Activated CD8-positive, alpha-beta T cell treated with anti-CD3 and anti-CD28 coated beads, Interleukin-2, amount 10 ng/mL, durations not matched to agents 7 days and 5 days (primary cell): ENCODE data around the gene STIM2. TPM values are rescaled to one million over a fixed set of nuclear protein-coding genes. Genes with fewer than 3 reads are reported as not detected.

Experiments
- ATAC-seq: fragments of 150-1000 bp; cut with Tn5 transposase; one replicate; pipeline ENCODE4 v1.10.0; 2021; ENCODE audit warnings: moderate library complexity
- CTCF ChIA-PET: fragments of 350-600 bp; sonication (Branson Sonifier 250); formaldehyde crosslinking; loops from one replicate; lab custom pipeline; 2021; ENCODE audit warnings: antibody characterized with exemption; lab: Charles Lee
- POLR2A ChIA-PET: fragments of 350-600 bp; sonication (Branson Sonifier 250); formaldehyde crosslinking; loops from one replicate; lab custom pipeline; 2021; ENCODE audit warnings: antibody characterized with exemption; lab: Charles Lee
- DNase-seq: peaks from one replicate; pipeline ENCODE4 v3.0.0-alpha.2; 2020
- H3K27ac Mint-ChIP-seq: one replicate; pipeline ENCODE4 v1.8.0; 2021; ENCODE audit warnings: mild to moderate bottlenecking, mixed read lengths
- H3K27me3 Mint-ChIP-seq: one replicate; pipeline ENCODE4 v1.8.0; 2021; ENCODE audit warnings: low read depth, mixed read lengths
- H3K36me3 Mint-ChIP-seq: one replicate; pipeline ENCODE4 v1.8.0; 2021; ENCODE audit warnings: low read depth, mixed read lengths
- H3K4me1 Mint-ChIP-seq: one replicate; pipeline ENCODE4 v1.8.0; 2021; ENCODE audit warnings: low read depth, mixed read lengths
- H3K4me3 Mint-ChIP-seq: one replicate; pipeline ENCODE4 v1.8.0; 2021; ENCODE audit warnings: mild to moderate bottlenecking, mixed read lengths
- H3K9me3 Mint-ChIP-seq: one replicate; pipeline ENCODE4 v1.8.0; 2022; ENCODE audit warnings: mixed read lengths; ENCODE audit not compliant: insufficient read depth
- total RNA-seq, 2 experiments: library from RNA; stranded (reverse); gene quantifications; one replicate each; pipeline ENCODE4 v1.2.3, GENCODE V29; 2021

Gene STIM2
- total RNA-seq, 2 experiments from 2014 or later = 52.3 to 53.3 TPM

GRCh38 chr4:27005501-27005900 is 144.9 kb downstream of the STIM2 start:
- Mint-ChIP-seq H3K27ac (no peak overlapping the region), H3K4me1 (peaks cover 28% of the 10 kb centered on the region), H3K4me3 (no peak overlapping the region), H3K36me3 (peaks cover 33% of the 10 kb centered on the region), H3K9me3 (no peaks in the 10 kb centered on the region), H3K27me3 (no peaks in the 10 kb centered on the region)
- CTCF ChIA-PET = interaction anchor here (0.6 to 4.4 kb wide), 6 partner anchors 11 to 580 kb away, joined by 3 to 24 read pairs (median 3); partner anchors contain the start of gene STIM2
- no peak for DNase-seq
- no peak for ATAC-seq
- POLR2A ChIA-PET = interaction anchor here (2.2 kb wide), 1 partner anchor 144 kb away, joined by 8 read pairs; the partner anchor contains the start of gene STIM2

GRCh38 chr4:27005905-27006590 is 145.4 kb downstream of the STIM2 start:
- Mint-ChIP-seq H3K27me3 (no peaks in the 10 kb centered on the region), H3K27ac (no peak overlapping the region), H3K36me3 (peaks cover 33% of the 10 kb centered on the region), H3K4me1 (peaks cover 28% of the 10 kb centered on the region), H3K9me3 (no peaks in the 10 kb centered on the region), H3K4me3 (no peak overlapping the region)
- ATAC-seq (no peak), DNase-seq (no peak)
- POLR2A ChIA-PET = interaction anchor here (1.1 to 2.2 kb wide), 2 partner anchors 144 to 145 kb away, joined by 3 to 8 read pairs; partner anchors contain the start of gene STIM2
- CTCF ChIA-PET = interaction anchor here (0.6 to 4.4 kb wide), 7 partner anchors 12 to 977 kb away, joined by 3 to 24 read pairs (median 3); partner anchors contain the start of gene STIM2

GRCh38 chr4:27006646-27007045 is 146.0 kb downstream of the STIM2 start:
- Mint-ChIP-seq H3K27me3 (no peaks in the 10 kb centered on the region), H3K27ac (no peak overlapping the region), H3K4me3 (no peak overlapping the region), H3K9me3 (no peaks in the 10 kb centered on the region), H3K4me1 (peaks cover 24% of the 10 kb centered on the region), H3K36me3 (peaks cover 36% of the 10 kb centered on the region)
- DNase-seq (no peak), ATAC-seq (no peak)
- CTCF ChIA-PET = interaction anchor here (0.6 to 4.4 kb wide), 5 partner anchors 9 to 977 kb away, joined by 3 to 24 read pairs (median 3); no protein-coding TSS in a partner anchor
- POLR2A ChIA-PET = interaction anchor here (1.1 kb wide), 1 partner anchor 145 kb away, joined by 3 read pairs; no protein-coding TSS in a partner anchor

GRCh38 chr4:27007507-27007906 is 146.9 kb downstream of the STIM2 start:
- no peak overlapping the region for H3K4me3 Mint-ChIP-seq
- H3K27ac Mint-ChIP-seq = no peak overlapping the region
- CTCF ChIA-PET = interaction anchor here (0.6 to 1.8 kb wide), 8 partner anchors 11 to 1019 kb away, joined by 3 to 7 read pairs (median 4); no protein-coding TSS in a partner anchor
- H3K36me3 Mint-ChIP-seq = peaks cover 35% of the 10 kb centered on the region
- H3K27me3 Mint-ChIP-seq = no peaks in the 10 kb centered on the region
- no peak for DNase-seq
- ATAC-seq = no peak
- peaks cover 21% of the 10 kb centered on the region for H3K4me1 Mint-ChIP-seq
- H3K9me3 Mint-ChIP-seq = no peaks in the 10 kb centered on the region
- POLR2A ChIA-PET = interaction anchor here (1.1 kb wide), 1 partner anchor 145 kb away, joined by 3 read pairs; no protein-coding TSS in a partner anchor

GRCh38 chr4:27008679-27009078 is 148.0 kb downstream of the STIM2 start:
- Mint-ChIP-seq H3K27ac (no peak overlapping the region), H3K4me3 (no peak overlapping the region), H3K27me3 (no peaks in the 10 kb centered on the region), H3K9me3 (no peaks in the 10 kb centered on the region), H3K4me1 (peaks cover 13% of the 10 kb centered on the region), H3K36me3 (peaks cover 30% of the 10 kb centered on the region)
- ChIA-PET POLR2A (no interaction called here), CTCF (interaction anchor here (1.3 to 2.6 kb wide), 5 partner anchors 8 to 1020 kb away, joined by 4 to 20 read pairs (median 5); no protein-coding TSS in a partner anchor)
- no peak for ATAC-seq
- no peak for DNase-seq

- CTCF ChIA-PET = interaction anchor here (0.6 to 2.6 kb wide), 15 partner anchors 9 to 1274 kb away, joined by 3 to 21 read pairs (median 5); partner anchors contain the start of gene STIM2
- no peaks in the 10 kb centered on the region for H3K27me3 Mint-ChIP-seq
- POLR2A ChIA-PET = no interaction called here
These were observed 148.9 kb downstream of the STIM2 start for GRCh38 chr4:27009539-27009938.

GRCh38 chr4:27010334-27010940 is 149.8 kb downstream of the STIM2 start:
- H3K27ac Mint-ChIP-seq = no peak overlapping the region

More at GRCh38 chr4:27009539-27009938, 148.9 kb downstream of the STIM2 start:
- Mint-ChIP-seq H3K4me3 (no peak overlapping the region), H3K9me3 (no peaks in the 10 kb centered on the region), H3K27ac (no peak overlapping the region), H3K36me3 (peaks cover 21% of the 10 kb centered on the region), H3K4me1 (peaks cover 5% of the 10 kb centered on the region)
- ATAC-seq (no peak), DNase-seq (no peak)

GRCh38 chr4:27011401-27011800 is 150.8 kb downstream of the STIM2 start:
- POLR2A ChIA-PET = no interaction called here
- Mint-ChIP-seq H3K27me3 (no peaks in the 10 kb centered on the region), H3K4me3 (no peak overlapping the region), H3K9me3 (peaks cover 5% of the 10 kb centered on the region), H3K36me3 (peaks cover 29% of the 10 kb centered on the region), H3K4me1 (peaks cover 8% of the 10 kb centered on the region), H3K27ac (no peak overlapping the region)
- ATAC-seq (no peak), DNase-seq (no peak)
- CTCF ChIA-PET = interaction anchor here (0.7 to 2.1 kb wide), 2 partner anchors 178 to 553 kb away, joined by 3 to 7 read pairs; no protein-coding TSS in a partner anchor

More at GRCh38 chr4:27010334-27010940, 149.8 kb downstream of the STIM2 start:
- CTCF ChIA-PET = interaction anchor here (0.7 to 2.6 kb wide), 14 partner anchors 10 to 680 kb away, joined by 3 to 21 read pairs (median 6); partner anchors contain the start of gene STIM2
- Mint-ChIP-seq H3K27me3 (no peaks in the 10 kb centered on the region), H3K4me3 (no peak overlapping the region), H3K4me1 (peaks cover 5% of the 10 kb centered on the region), H3K9me3 (no peaks in the 10 kb centered on the region), H3K36me3 (peaks cover 22% of the 10 kb centered on the region)
- DNase-seq = peak; percentile 71
- POLR2A ChIA-PET = no interaction called here
- no peak for ATAC-seq

- ATAC-seq (no peak), DNase-seq (no peak)
- ChIA-PET CTCF (no interaction called here), POLR2A (no interaction called here)
- Mint-ChIP-seq H3K4me1 (peaks cover 24% of the 10 kb centered on the region), H3K36me3 (peaks cover 37% of the 10 kb centered on the region), H3K27me3 (no peaks in the 10 kb centered on the region), H3K9me3 (peaks cover 5% of the 10 kb centered on the region), H3K4me3 (no peak overlapping the region), H3K27ac (no peak overlapping the region)
These were observed 152.4 kb downstream of the STIM2 start for GRCh38 chr4:27013012-27013411.

GRCh38 chr4:27016551-27016950 is 155.9 kb downstream of the STIM2 start:
- Mint-ChIP-seq H3K4me1 (peaks cover 32% of the 10 kb centered on the region), H3K4me3 (no peak overlapping the region), H3K9me3 (peaks cover 5% of the 10 kb centered on the region), H3K27me3 (no peaks in the 10 kb centered on the region), H3K36me3 (peaks cover 52% of the 10 kb centered on the region), H3K27ac (no peak overlapping the region)
- ATAC-seq (no peak), DNase-seq (no peak)
- POLR2A ChIA-PET = no interaction called here
- CTCF ChIA-PET = no interaction called here

GRCh38 chr4:27017623-27018022 is 157.0 kb downstream of the STIM2 start:
- DNase-seq (no peak), ATAC-seq (no peak)
- H3K4me3 Mint-ChIP-seq = no peak overlapping the region
- peaks cover 32% of the 10 kb centered on the region for H3K4me1 Mint-ChIP-seq
- ChIA-PET CTCF (interaction anchor here (1.9 kb wide), 1 partner anchor 10 kb away, joined by 7 read pairs; no protein-coding TSS in a partner anchor), POLR2A (no interaction called here)
- H3K27ac Mint-ChIP-seq = no peak overlapping the region
- no peaks in the 10 kb centered on the region for H3K27me3 Mint-ChIP-seq
- H3K36me3 Mint-ChIP-seq = peaks cover 54% of the 10 kb centered on the region
- H3K9me3 Mint-ChIP-seq = peaks cover 5% of the 10 kb centered on the region
